IPS-18c (cell line): ENCODE measurements around the gene AKAP13.
"Not testable (repeated sequence)": the region's sequence is repeated elsewhere in the genome, so short reads cannot be mapped to it uniquely, and the experiment has no call there.

Source experiments
- H3K4me3 ChIP-seq: 2 replicates; pipeline ENCODE4 v1.7.0; 2013; ENCODE audit warnings: low read depth, mild to moderate bottlenecking, low read length, moderate library complexity; ENCODE audit not compliant: insufficient read depth
- H3K9me3 ChIP-seq: one replicate; pipeline ENCODE4 v1.6.1; 2013; ENCODE audit warnings: mild to moderate bottlenecking, low read length, moderate library complexity; ENCODE audit not compliant: control insufficient read depth, insufficient read depth

The AKAP13 gene

GRCh38 chr15:85419161-85419560, 38.8 kb downstream of the AKAP13 start:
- no peak overlapping the region for H3K4me3 ChIP-seq
- H3K9me3 ChIP-seq: no peaks in the 10 kb centered on the region

- Histone ChIP-seq H3K9me3 (no peaks in the 10 kb centered on the region), H3K4me3 (no peak overlapping the region)
Observed at GRCh38 chr15:85421116-85421925, 40.9 kb downstream of the AKAP13 start.

DNA sequence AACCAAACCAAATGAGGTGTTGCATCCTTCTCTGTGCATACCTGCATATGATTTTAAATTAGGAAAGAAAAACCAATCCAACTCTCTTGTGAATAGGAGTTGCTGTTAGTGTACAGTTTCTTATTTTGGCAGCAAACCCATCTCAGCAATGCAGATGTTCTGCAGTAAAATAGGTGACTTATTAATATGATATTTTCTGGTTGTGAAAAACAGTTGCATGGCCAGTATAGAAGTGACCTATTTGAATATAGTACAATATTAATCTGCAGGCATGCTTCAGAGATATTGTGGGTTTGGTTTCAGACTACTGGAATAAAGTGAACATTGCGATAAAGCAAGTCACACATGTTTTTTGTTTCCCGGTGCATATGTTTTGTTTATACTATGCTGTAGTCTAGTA, 42.2 kb downstream of the AKAP13 start:
- no peak overlapping the region for H3K4me3 ChIP-seq

DNA sequence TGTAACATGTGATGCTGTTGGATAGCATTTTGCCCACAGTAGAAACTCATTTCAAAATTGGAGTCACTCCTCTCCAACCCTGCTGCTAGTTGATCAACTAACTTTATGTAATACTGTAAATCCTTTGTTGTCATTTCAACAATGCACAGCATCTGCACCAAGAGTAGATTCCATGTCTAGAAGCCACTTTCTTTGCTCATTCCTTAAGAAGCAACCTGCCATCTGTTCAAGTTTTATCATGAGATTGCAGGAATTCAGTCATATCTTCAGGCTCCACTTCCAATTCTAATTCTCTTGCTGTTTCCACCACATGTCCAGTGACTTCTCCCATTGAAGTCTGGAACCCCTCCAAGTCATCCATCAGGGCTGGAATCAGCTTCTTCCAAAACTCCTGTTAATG, 42.9 kb downstream of the AKAP13 start:
- H3K4me3 ChIP-seq: no peak overlapping the region

More for the DNA sequence above, 42.2 kb downstream of the AKAP13 start:
- H3K9me3 ChIP-seq: no peaks in the 10 kb centered on the region

GRCh38 chr15:85424154-85424553, 43.8 kb downstream of the AKAP13 start:
- Histone ChIP-seq H3K9me3 (no peaks in the 10 kb centered on the region), H3K4me3 (no peak overlapping the region)

More for the DNA sequence above, 42.9 kb downstream of the AKAP13 start:
- H3K9me3 ChIP-seq: no peaks in the 10 kb centered on the region

- Histone ChIP-seq H3K9me3 (no peaks in the 10 kb centered on the region), H3K4me3 (no peak overlapping the region)
Observed at GRCh38 chr15:85426481-85426880, 46.1 kb downstream of the AKAP13 start.

DNA sequence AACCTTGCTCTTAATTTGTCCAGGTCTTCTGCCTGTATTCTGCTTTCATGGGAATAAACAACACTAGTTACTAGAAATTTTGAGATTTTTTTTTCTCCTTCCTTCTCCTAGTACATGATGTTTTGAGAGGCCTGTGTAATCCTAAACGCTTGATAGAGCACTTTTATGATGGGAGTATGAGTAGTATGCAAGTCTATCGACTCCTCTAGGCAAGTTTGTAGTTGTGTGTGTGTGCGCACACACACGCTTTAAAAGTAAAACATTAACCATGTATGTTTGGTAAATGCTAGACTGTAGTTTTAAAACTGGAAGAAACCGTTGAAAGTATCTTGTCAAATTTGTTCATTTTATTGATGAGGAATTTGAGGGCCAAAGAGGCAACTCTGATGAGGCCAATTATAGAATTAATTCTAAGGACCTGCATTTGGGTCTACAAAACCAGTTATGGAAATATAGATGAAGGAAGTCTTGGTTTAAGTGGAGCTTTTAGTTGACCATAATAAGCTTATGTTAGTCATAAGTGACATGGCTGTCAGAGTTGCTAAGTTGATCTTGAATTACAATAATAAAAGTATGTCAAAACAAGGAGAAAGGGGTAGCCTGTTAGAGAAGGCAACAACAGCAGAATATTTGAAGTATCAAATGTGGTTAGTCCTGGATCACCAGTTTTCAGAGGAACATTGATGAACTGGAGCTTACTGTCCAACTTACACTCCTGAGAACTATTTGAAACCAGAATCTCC, 47.1 kb downstream of the AKAP13 start:
- H3K9me3 ChIP-seq: no peaks in the 10 kb centered on the region

GRCh38 chr15:85429522-85429921, 49.1 kb downstream of the AKAP13 start:
- no peak overlapping the region for H3K4me3 ChIP-seq
- no peaks in the 10 kb centered on the region for H3K9me3 ChIP-seq

More for the DNA sequence above, 47.1 kb downstream of the AKAP13 start:
- H3K4me3 ChIP-seq: no peak overlapping the region

DNA sequence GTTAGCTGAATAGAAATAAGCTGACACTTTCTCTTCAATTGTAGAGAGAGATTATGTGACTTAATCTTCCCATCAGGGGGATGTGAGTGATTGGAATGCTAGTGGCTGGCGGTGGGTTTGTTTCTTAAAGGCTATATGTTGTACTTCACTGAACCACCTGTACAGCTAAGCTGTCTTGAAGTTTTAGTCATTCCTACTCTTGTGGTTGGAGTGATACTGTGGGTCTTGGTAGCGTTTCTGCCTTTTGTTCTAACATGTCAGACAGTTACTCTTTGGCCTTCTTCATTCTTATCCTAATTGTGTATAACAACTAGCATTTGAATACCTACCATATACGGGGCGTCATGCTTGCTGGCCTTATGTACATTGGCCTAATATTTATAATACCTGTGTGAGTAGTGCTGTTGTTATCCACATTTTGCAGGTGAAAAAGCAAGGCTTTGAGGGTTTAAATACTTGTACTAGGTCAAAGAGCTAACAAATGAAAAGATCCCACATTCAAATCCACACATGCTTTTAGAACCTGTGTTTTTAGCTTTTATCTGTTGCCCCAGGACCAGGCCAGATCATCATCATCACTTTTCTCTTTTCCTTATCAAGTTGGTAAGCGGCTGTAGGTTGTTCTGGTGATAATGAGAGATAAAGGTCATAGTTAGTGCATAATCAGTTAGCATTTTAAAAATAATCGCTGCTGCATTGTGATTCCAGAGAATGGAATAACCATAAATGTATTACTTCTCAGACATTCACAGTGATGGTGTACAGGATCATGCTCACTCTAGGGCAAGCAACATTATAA, 50.2 kb downstream of the AKAP13 start:
- no peaks in the 10 kb centered on the region for H3K9me3 ChIP-seq

DNA sequence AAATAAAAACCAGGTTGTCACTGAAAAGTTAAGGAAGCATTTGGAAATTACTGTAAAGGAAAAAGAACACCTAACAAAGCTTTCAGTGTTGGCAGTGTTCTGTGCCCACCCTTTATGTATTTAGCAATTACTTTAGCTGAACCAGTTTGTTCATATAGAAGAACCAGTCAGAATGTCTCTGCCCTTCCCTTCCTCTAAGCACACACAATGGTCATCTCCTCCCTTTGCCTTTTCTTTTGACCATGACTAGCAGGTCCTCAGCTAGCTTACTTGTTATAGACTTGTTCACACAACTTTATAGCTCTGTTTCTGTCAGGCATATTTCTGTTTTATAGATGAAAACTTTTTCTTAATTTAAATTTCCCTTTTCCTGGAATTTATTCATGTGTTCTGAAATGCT, 59.6 kb downstream of the AKAP13 start:
- no peak overlapping the region for H3K4me3 ChIP-seq
- no peaks in the 10 kb centered on the region for H3K9me3 ChIP-seq

More for the DNA sequence above, 50.2 kb downstream of the AKAP13 start:
- H3K4me3 ChIP-seq: no peak overlapping the region

- H3K9me3 ChIP-seq: no peaks in the 10 kb centered on the region
- H3K4me3 ChIP-seq: no peak overlapping the region
Observed at GRCh38 chr15:85440451-85440850, 60.0 kb downstream of the AKAP13 start.

GRCh38 chr15:85441854-85442253, 61.5 kb downstream of the AKAP13 start:
- not testable (repeated sequence) for H3K4me3 ChIP-seq, H3K9me3 ChIP-seq

- H3K9me3 ChIP-seq: no peaks in the 10 kb centered on the region
- no peak overlapping the region for H3K4me3 ChIP-seq
Observed at GRCh38 chr15:85443046-85443445, 62.6 kb downstream of the AKAP13 start.

- no peaks in the 10 kb centered on the region for H3K9me3 ChIP-seq
- H3K4me3 ChIP-seq: no peak overlapping the region
Observed at GRCh38 chr15:85443593-85444087, 63.2 kb downstream of the AKAP13 start.

GRCh38 chr15:85444122-85444745, 63.8 kb downstream of the AKAP13 start:
- no peak overlapping the region for H3K4me3 ChIP-seq

GRCh38 chr15:85445361-85445760, 65.0 kb downstream of the AKAP13 start:
- H3K4me3 ChIP-seq: no peak overlapping the region
- no peaks in the 10 kb centered on the region for H3K9me3 ChIP-seq

More at GRCh38 chr15:85444122-85444745, 63.8 kb downstream of the AKAP13 start:
- H3K9me3 ChIP-seq: no peaks in the 10 kb centered on the region
